Brain pericyte (primary cell): ENCODE measurements around the gene PKNOX1.
"Not testable (repeated sequence)": the region's sequence is repeated elsewhere in the genome, so short reads cannot be mapped to it uniquely, and the experiment has no call there.

Experiments
- DNase-seq: peaks from one replicate; pipeline ENCODE4 v3.0.0-alpha.2; 2012; ENCODE audit warnings: low read depth, low spot score

The PKNOX1 gene

GRCh38 chr21:42951193-42951592 is 23.2 kb upstream of the PKNOX1 start:
- not testable (repeated sequence) for DNase-seq

- DNase-seq = no peak
Measured at GRCh38 chr21:42956824-42957630, 17.3 kb upstream of the PKNOX1 start.

- DNase-seq = not testable (repeated sequence)
Measured at GRCh38 chr21:42958122-42958521, 16.2 kb upstream of the PKNOX1 start.

- no peak for DNase-seq
Measured at GRCh38 chr21:42959728-42960127, 14.6 kb upstream of the PKNOX1 start.

- no peak for DNase-seq
Measured at GRCh38 chr21:42962380-42963007, 11.9 kb upstream of the PKNOX1 start.

GRCh38 chr21:42964086-42964485 is 10.3 kb upstream of the PKNOX1 start:
- no peak for DNase-seq

- DNase-seq = no peak
Measured at GRCh38 chr21:42964546-42965210, 9.7 kb upstream of the PKNOX1 start.

GRCh38 chr21:42965211-42965560 is 9.2 kb upstream of the PKNOX1 start:
- DNase-seq = no peak

GRCh38 chr21:42967616-42968015 is 6.7 kb upstream of the PKNOX1 start:
- DNase-seq = not testable (repeated sequence)

- no peak for DNase-seq
Measured at GRCh38 chr21:42969193-42969600, 5.2 kb upstream of the PKNOX1 start.

GRCh38 chr21:42970946-42971653 is 3.3 kb upstream of the PKNOX1 start:
- no peak for DNase-seq

GRCh38 chr21:42971897-42972275 is 2.5 kb upstream of the PKNOX1 start:
- DNase-seq = no peak

GRCh38 chr21:42973309-42973990 is 912 bp upstream of the PKNOX1 start:
- no peak for DNase-seq

- DNase-seq = no peak
Measured at GRCh38 chr21:42974832-42975820, 764 bp downstream of the PKNOX1 start.

- DNase-seq = no peak
Measured at GRCh38 chr21:42975886-42976608, 1.7 kb downstream of the PKNOX1 start.

GRCh38 chr21:42980312-42981213 is 6.2 kb downstream of the PKNOX1 start:
- DNase-seq = no peak

- DNase-seq = no peak
Measured at GRCh38 chr21:42981214-42981523, 6.8 kb downstream of the PKNOX1 start.

GRCh38 chr21:42981862-42982261 is 7.5 kb downstream of the PKNOX1 start:
- no peak for DNase-seq

GRCh38 chr21:42983103-42983502 is 8.7 kb downstream of the PKNOX1 start:
- no peak for DNase-seq
